Colonic mucosa (tissue), 4 donors: ENCODE results near the gene CAPSL. TPM values are rescaled to one million over a fixed set of nuclear protein-coding genes. Genes with fewer than 3 reads are reported as not detected.
"Not testable (repeated sequence)": the region's sequence is repeated elsewhere in the genome, so short reads cannot be mapped to it uniquely, and the experiment has no call there.

Experiments
- DNase-seq: peaks from one replicate; pipeline ENCODE4 v3.0.0-alpha.2; 2020
- H3K27ac ChIP-seq: fragments of 200-600 bp; one replicate; pipeline ENCODE4 v1.8.0; 2021
- H3K27me3 ChIP-seq: fragments of 200-600 bp; one replicate; pipeline ENCODE4 v1.8.0; 2021
- H3K36me3 ChIP-seq: fragments of 200-600 bp; one replicate; pipeline ENCODE4 v1.8.0; 2021
- H3K4me1 ChIP-seq: fragments of 200-600 bp; one replicate; pipeline ENCODE4 v1.8.0; 2021; ENCODE audit warnings: mild to moderate bottlenecking
- H3K4me3 ChIP-seq: fragments of 200-600 bp; one replicate; pipeline ENCODE4 v1.8.0; 2021
- H3K9ac ChIP-seq, 2 donors: one replicate each; pipeline ENCODE4 v1.7.0; 2013; ENCODE audit warnings: control low read depth in 2 of 2, low read depth in 2 of 2, low read length in 2 of 2
- H3K9me3 ChIP-seq: fragments of 200-600 bp; one replicate; pipeline ENCODE4 v1.8.0; 2021
- CTCF ChIP-seq: fragments of 200-600 bp; IDR thresholded peaks from one replicate; pipeline ENCODE4 v1.8.0; 2022; ENCODE audit warnings: antibody characterized with exemption, mild to moderate bottlenecking
- intact Hi-C: fragments of 100-400 bp; cut with DNase I; formaldehyde crosslinking; loops from one replicate; pipeline ENCODE4 v1.14.1; 2022
- total RNA-seq, 2 donors: library from RNA; stranded (reverse); fragmentation: NEBNext Ultra II Directional in 1 of 2; extraction: Animal tissue kit (Norgen Biotek cat#: 25700) in 1 of 2; gene quantifications; one replicate each; pipeline ENCODE4 v1.2.1, GENCODE V29; 2021
- donor health status: healthy.
- donor health status: DM: no; HTN: no; CAD: no.
- donor health status: DM: no; HTN: no; CAD: no.

The CAPSL gene
- total RNA-seq, 2 donors from 2014 or later, result not detected

- no peak for TF ChIP-seq CTCF
- H3K4me3 ChIP-seq, result no peak overlapping the region
- H3K27ac ChIP-seq, result no peak overlapping the region
- no peak overlapping the region for H3K9ac ChIP-seq
- H3K4me1 ChIP-seq, result no peaks in the 10 kb centered on the region
- intact Hi-C loops, result no loop called here
- no peaks in the 10 kb centered on the region for H3K9me3 ChIP-seq
- no peak for DNase-seq
- no peaks in the 10 kb centered on the region for H3K27me3 ChIP-seq
- H3K36me3 ChIP-seq, result no peaks in the 10 kb centered on the region
Measured at GRCh38 chr5:35898952-35899660, 39.3 kb downstream of the CAPSL start.

- H3K36me3 ChIP-seq, result no peaks in the 10 kb centered on the region
- no peaks in the 10 kb centered on the region for H3K9me3 ChIP-seq
- H3K4me3 ChIP-seq, result no peak overlapping the region
- no peak overlapping the region for H3K9ac ChIP-seq
- no peak for DNase-seq
- H3K27ac ChIP-seq, result no peak overlapping the region
- no peaks in the 10 kb centered on the region for H3K4me1 ChIP-seq
- no peak for TF ChIP-seq CTCF
- intact Hi-C loops, result no loop called here
- no peaks in the 10 kb centered on the region for H3K27me3 ChIP-seq
Measured at GRCh38 chr5:35894131-35894530, 44.3 kb downstream of the CAPSL start.

GRCh38 chr5:35892799-35893198, 45.6 kb downstream of the CAPSL start:
- intact Hi-C loops, H3K4me3 ChIP-seq, H3K27me3 ChIP-seq, DNase-seq, H3K9me3 ChIP-seq, H3K9ac ChIP-seq, H3K36me3 ChIP-seq, H3K4me1 ChIP-seq, H3K27ac ChIP-seq: not testable (repeated sequence)

- H3K9me3 ChIP-seq, result no peaks in the 10 kb centered on the region
- H3K4me1 ChIP-seq, result no peaks in the 10 kb centered on the region
- no peak overlapping the region for H3K4me3 ChIP-seq
- DNase-seq, result no peak
- no peak overlapping the region for H3K27ac ChIP-seq
- no peaks in the 10 kb centered on the region for H3K36me3 ChIP-seq
- intact Hi-C loops, result no loop called here
- no peak overlapping the region for H3K9ac ChIP-seq
- no peaks in the 10 kb centered on the region for H3K27me3 ChIP-seq
- TF ChIP-seq CTCF, result no peak
Measured at GRCh38 chr5:35890021-35891020, 48.1 kb downstream of the CAPSL start.

- no peak for DNase-seq
- TF ChIP-seq CTCF, result no peak
- Histone ChIP-seq H3K4me3 (no peak overlapping the region), H3K27ac (no peak overlapping the region), H3K9ac (no peak overlapping the region), H3K9me3 (no peaks in the 10 kb centered on the region), H3K4me1 (no peaks in the 10 kb centered on the region), H3K27me3 (no peaks in the 10 kb centered on the region), H3K36me3 (no peaks in the 10 kb centered on the region)
- intact Hi-C loops, result no loop called here
Measured at GRCh38 chr5:35887321-35888100, 50.9 kb downstream of the CAPSL start.
